ENCODE measurements around the gene CCNDBP1. TPM values are rescaled to one million over a fixed set of nuclear protein-coding genes. Genes with fewer than 3 reads are reported as not detected.
A peak's percentile ranks its signal among the peaks of the same experiment; 100 is the strongest.

The CCNDBP1 gene
- total and polyA plus RNA-seq, 2 experiments from 2014 or later: 77.4 to 82.4 TPM

DNA sequence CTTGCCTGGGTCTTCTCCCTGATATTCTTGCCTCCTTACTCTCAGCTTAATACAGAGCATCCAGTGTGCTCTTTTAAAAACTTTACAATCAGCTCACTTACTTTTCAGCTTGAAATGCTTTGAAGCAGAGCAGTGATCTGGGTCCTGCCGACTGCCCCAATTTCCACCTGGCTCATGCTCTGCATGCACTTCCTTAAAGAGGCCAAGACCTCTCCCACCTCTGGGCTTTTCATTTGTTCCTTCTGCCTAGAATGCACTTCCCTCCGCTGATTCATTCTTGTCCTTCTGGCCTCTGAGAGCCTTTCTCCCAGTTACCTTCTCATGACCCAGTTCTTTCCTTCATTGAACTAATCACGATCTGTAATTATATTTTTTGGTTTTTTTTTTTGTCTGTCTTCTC lies 1.9 kb upstream of the CCNDBP1 start:
- DNase-seq (ENCODE audit: low read depth in 1 of 2, low spot score in 1 of 2): no peak
- Histone ChIP-seq H3K4me3 (no peak overlapping the region), H3K4me1 (ENCODE audit: low read depth) (peaks cover 2% of the 10 kb centered on the region), H3K27ac (no peak overlapping the region), H3K27me3 (no peaks in the 10 kb centered on the region), H3K9me3 (ENCODE audit: low read depth) (no peaks in the 10 kb centered on the region), H3K36me3 (peaks cover under 1% of the 10 kb centered on the region)
- TF ChIP-seq, protein P1, sequence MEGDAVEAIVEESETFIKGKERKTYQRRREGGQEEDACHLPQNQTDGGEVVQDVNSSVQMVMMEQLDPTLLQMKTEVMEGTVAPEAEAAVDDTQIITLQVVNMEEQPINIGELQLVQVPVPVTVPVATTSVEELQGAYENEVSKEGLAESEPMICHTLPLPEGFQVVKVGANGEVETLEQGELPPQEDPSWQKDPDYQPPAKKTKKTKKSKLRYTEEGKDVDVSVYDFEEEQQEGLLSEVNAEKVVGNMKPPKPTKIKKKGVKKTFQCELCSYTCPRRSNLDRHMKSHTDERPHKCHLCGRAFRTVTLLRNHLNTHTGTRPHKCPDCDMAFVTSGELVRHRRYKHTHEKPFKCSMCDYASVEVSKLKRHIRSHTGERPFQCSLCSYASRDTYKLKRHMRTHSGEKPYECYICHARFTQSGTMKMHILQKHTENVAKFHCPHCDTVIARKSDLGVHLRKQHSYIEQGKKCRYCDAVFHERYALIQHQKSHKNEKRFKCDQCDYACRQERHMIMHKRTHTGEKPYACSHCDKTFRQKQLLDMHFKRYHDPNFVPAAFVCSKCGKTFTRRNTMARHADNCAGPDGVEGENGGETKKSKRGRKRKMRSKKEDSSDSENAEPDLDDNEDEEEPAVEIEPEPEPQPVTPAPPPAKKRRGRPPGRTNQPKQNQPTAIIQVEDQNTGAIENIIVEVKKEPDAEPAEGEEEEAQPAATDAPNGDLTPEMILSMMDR (IDR thresholded peaks at IDR 0.05; ENCODE audit: low read depth, low read length): no peak

GRCh38 chr15:43184407-43185124 lies 637 bp upstream of the CCNDBP1 start:
- no peaks in the 10 kb centered on the region for H3K9me3 ChIP-seq (ENCODE audit: low read depth)
- H3K4me3 ChIP-seq: peak overlapping the region; percentile 58
- TF ChIP-seq, protein P1 (IDR thresholded peaks at IDR 0.05; ENCODE audit: low read depth, low read length): no peak
- H3K4me1 ChIP-seq (ENCODE audit: low read depth): peaks cover 2% of the 10 kb centered on the region
- no peaks in the 10 kb centered on the region for H3K27me3 ChIP-seq
- peaks cover 3% of the 10 kb centered on the region for H3K36me3 ChIP-seq
- no peak for DNase-seq (ENCODE audit: low read depth in 1 of 2, low spot score in 1 of 2)
- H3K27ac ChIP-seq: peak overlapping the region; percentile 6

DNA sequence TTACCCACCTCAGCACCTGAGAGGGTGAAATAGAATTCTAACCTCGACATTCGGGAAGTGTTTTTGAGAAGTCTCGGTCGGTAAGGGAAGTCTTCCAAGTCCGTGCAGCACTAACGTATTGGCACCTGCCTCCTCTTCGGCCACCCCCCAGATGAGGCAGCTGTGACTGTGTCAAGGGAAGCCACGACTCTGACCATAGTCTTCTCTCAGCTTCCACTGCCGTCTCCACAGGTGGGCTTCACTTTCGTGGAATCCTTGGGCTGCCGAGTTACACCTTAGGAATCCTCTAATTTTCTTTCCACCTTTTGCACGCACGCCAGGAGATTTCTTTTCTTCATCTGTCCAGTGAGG lies 775 bp downstream of the CCNDBP1 start:
- no peaks in the 10 kb centered on the region for H3K27me3 ChIP-seq
- H3K36me3 ChIP-seq: peaks cover 11% of the 10 kb centered on the region
- TF ChIP-seq, protein P1 (IDR thresholded peaks at IDR 0.05; ENCODE audit: low read depth, low read length): no peak
- no peaks in the 10 kb centered on the region for H3K9me3 ChIP-seq (ENCODE audit: low read depth)
- DNase-seq (ENCODE audit: low read depth in 1 of 2, low spot score in 1 of 2): no peak
- H3K4me3 ChIP-seq: peak overlapping the region; percentile 58
- H3K4me1 ChIP-seq (ENCODE audit: low read depth): peaks cover 2% of the 10 kb centered on the region
- H3K27ac ChIP-seq: peak overlapping the region; percentile 92

DNA sequence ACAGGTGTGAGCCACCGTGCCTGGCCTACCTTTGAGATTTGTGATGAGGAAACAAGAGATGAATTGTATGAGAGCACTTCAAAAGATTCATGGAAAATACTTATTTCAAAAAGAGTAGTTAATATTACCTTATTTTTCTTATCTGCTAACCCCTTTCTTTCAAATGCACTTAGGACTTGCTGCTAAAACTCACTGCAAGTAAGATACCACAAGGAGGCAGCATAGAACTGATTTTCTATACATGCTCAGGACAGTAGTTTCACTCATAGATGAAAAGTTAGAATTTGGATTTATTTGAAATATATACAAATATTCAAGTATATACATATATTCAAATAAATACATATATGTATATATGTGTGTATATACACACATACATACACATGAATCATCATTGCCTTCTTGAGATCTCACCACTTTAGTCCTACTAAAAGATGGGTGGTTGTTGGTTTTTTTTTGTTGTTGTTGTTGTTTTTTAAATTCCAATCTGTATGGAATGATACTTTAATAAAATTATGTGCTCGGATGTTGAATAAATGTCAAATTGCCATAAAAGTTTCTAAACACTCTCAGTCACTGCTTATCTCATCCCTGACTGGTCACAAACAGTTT lies 2.4 kb downstream of the CCNDBP1 start:
- TF ChIP-seq, protein P1 (IDR thresholded peaks at IDR 0.05; ENCODE audit: low read depth, low read length): peak; percentile 67
- H3K9me3 ChIP-seq (ENCODE audit: low read depth): no peaks in the 10 kb centered on the region
- H3K27me3 ChIP-seq: no peaks in the 10 kb centered on the region
- H3K4me1 ChIP-seq (ENCODE audit: low read depth): peaks cover 2% of the 10 kb centered on the region
- peaks cover 28% of the 10 kb centered on the region for H3K36me3 ChIP-seq
- DNase-seq (ENCODE audit: low read depth in 1 of 2, low spot score in 1 of 2): peak; percentile 57 to 72
- no peak overlapping the region for H3K27ac ChIP-seq
- H3K4me3 ChIP-seq: no peak overlapping the region

GRCh38 chr15:43189296-43189695 lies 4.1 kb downstream of the CCNDBP1 start:
- Histone ChIP-seq H3K27me3 (no peaks in the 10 kb centered on the region), H3K36me3 (peaks cover 38% of the 10 kb centered on the region), H3K27ac (no peak overlapping the region), H3K4me1 (ENCODE audit: low read depth) (peaks cover 2% of the 10 kb centered on the region), H3K4me3 (no peak overlapping the region), H3K9me3 (ENCODE audit: low read depth) (no peaks in the 10 kb centered on the region)
- TF ChIP-seq, protein P1 (IDR thresholded peaks at IDR 0.05; ENCODE audit: low read depth, low read length): no peak
- DNase-seq (ENCODE audit: low read depth in 1 of 2, low spot score in 1 of 2): no peak
